ENCODE measurements around the gene GRM3. TPM values are rescaled to one million over a fixed set of nuclear protein-coding genes. Genes with fewer than 3 reads are reported as not detected.

The GRM3 gene
- polyA plus RNA-seq, 1 of the 3 experiments (the other 2 are of a cell fraction) = not detected

DNA sequence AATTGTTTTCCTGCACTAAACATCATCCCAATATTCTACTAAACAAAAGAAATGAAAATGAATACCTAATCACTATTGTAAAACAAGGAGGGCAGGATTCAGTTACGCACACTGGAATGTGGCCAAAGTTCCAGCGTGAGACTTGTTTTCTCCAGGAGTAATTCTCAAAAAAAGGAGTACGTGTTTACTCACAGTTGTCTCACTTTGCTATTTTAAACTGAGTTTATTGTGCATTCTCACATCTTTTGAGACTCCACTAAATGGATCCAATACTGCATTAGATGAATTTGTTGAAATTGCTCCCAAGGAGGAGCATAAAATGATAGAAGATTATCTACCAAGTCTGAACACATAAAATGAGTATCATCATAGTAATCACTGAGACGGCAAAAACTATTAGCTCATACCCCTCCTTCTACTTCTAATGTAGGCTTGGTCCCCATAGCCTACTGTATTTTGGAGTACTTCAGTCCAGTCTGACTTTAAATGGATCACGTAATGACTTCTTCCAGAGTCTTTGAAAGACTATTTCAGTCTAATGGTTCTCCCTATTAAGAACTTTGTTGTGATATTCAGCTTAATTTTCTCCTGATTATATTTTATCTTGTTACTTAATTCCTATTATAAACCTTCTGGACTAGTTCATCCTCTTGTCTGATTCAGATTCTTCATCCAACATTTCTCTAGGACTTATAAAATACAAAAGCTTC is 3.8 kb downstream of the GRM3 start:
- DNase-seq = no peak
- no peak overlapping the region for H3K4me3 ChIP-seq (ENCODE audit: low read depth in 2 of 2, low read length in 1 of 2)
- no peaks in the 10 kb centered on the region for H3K79me2 ChIP-seq (ENCODE audit: insufficient read depth)
- 49% methylated on average over 5 of the region's 5 CpGs for WGBS (ENCODE audit: low lambda C conversion rate)
- no peaks in the 10 kb centered on the region for H3K36me3 ChIP-seq (replicated peaks in 1 of 2; ENCODE audit: control insufficient read depth in 1 of 2, insufficient read depth in 2 of 2, low read length in 1 of 2)
- no peak for TF ChIP-seq RFX5 (IDR thresholded peaks at IDR 0.05; ENCODE audit: low read length)
- TF ChIP-seq MXI1 (IDR thresholded peaks at IDR 0.05; ENCODE audit: low read depth, low read length) = no peak
- no peak for TF ChIP-seq SMC3 (IDR thresholded peaks at IDR 0.05; ENCODE audit: low read depth, low read length)
- TF ChIP-seq, protein P1, sequence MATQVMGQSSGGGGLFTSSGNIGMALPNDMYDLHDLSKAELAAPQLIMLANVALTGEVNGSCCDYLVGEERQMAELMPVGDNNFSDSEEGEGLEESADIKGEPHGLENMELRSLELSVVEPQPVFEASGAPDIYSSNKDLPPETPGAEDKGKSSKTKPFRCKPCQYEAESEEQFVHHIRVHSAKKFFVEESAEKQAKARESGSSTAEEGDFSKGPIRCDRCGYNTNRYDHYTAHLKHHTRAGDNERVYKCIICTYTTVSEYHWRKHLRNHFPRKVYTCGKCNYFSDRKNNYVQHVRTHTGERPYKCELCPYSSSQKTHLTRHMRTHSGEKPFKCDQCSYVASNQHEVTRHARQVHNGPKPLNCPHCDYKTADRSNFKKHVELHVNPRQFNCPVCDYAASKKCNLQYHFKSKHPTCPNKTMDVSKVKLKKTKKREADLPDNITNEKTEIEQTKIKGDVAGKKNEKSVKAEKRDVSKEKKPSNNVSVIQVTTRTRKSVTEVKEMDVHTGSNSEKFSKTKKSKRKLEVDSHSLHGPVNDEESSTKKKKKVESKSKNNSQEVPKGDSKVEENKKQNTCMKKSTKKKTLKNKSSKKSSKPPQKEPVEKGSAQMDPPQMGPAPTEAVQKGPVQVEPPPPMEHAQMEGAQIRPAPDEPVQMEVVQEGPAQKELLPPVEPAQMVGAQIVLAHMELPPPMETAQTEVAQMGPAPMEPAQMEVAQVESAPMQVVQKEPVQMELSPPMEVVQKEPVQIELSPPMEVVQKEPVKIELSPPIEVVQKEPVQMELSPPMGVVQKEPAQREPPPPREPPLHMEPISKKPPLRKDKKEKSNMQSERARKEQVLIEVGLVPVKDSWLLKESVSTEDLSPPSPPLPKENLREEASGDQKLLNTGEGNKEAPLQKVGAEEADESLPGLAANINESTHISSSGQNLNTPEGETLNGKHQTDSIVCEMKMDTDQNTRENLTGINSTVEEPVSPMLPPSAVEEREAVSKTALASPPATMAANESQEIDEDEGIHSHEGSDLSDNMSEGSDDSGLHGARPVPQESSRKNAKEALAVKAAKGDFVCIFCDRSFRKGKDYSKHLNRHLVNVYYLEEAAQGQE (IDR thresholded peaks at IDR 0.05; ENCODE audit: low read depth, low read length) = no peak
- no peak for TF ChIP-seq USF1 (IDR thresholded peaks at IDR 0.05; ENCODE audit: borderline replicate concordance, low read depth)
- TF ChIP-seq, protein P2, sequence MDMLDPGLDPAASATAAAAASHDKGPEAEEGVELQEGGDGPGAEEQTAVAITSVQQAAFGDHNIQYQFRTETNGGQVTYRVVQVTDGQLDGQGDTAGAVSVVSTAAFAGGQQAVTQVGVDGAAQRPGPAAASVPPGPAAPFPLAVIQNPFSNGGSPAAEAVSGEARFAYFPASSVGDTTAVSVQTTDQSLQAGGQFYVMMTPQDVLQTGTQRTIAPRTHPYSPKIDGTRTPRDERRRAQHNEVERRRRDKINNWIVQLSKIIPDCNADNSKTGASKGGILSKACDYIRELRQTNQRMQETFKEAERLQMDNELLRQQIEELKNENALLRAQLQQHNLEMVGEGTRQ (IDR thresholded peaks at IDR 0.05; ENCODE audit: borderline replicate concordance, low read depth, low read length) = no peak
- CTCF ChIA-PET = interaction anchor here (0.5 to 1.4 kb wide), 3 partner anchors 12 to 136 kb away, joined by 3 to 4 read pairs (median 3); no protein-coding TSS in a partner anchor
- no peak overlapping the region for H2AFZ ChIP-seq (ENCODE audit: low read depth)
- no peaks in the 10 kb centered on the region for H4K20me1 ChIP-seq (ENCODE audit: insufficient read depth)
- H3K9me3 ChIP-seq = no peaks in the 10 kb centered on the region
- H3K9ac ChIP-seq = no peak overlapping the region
- H3F3A ChIP-seq (replicated peaks; ENCODE audit: insufficient read depth) = no peaks in the 10 kb centered on the region
- POLR2A ChIA-PET = no interaction called here
- no peaks in the 10 kb centered on the region for H3K9me2 ChIP-seq
- H3K27ac ChIP-seq (ENCODE audit: low read depth in 2 of 2, low read length in 1 of 2) = no peak overlapping the region
- H3K27me3 ChIP-seq (ENCODE audit: insufficient read depth) = peaks cover 26% of the 10 kb centered on the region
- no peak overlapping the region for H3K4me2 ChIP-seq
- peaks cover 0 to 19% of the 10 kb centered on the region in 2 experiments; a peak in 2 of 4 replicates for H3K4me1 ChIP-seq (ENCODE audit: control insufficient read depth in 1 of 2, insufficient read depth in 2 of 2, low read depth in 1 of 2, low read length in 1 of 2)

DNA sequence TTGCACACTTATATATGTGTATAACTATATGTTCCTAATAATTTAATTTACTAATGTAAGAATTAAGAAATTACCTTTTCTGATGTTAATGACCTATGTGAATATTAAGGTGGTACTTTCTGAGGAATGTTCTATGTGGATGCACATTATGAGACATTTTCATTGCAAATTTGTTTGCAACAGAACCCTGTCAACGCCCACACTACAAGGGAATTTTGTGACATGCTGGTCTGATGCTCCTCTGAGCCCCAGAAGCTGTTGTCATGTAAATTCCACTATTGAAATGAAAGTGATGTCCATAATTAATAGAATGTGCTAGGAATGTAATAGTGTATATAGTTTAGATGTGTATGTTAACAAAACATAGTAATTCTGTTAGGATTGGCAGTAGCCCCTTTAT is 4.5 kb downstream of the GRM3 start:
- H3K27me3 ChIP-seq (ENCODE audit: insufficient read depth) = peaks cover 23% of the 10 kb centered on the region
- no peak for DNase-seq
- CTCF ChIA-PET = no interaction called here

More for the DNA sequence above, 4.5 kb downstream of the GRM3 start:
- H2AFZ ChIP-seq (ENCODE audit: low read depth) = no peak overlapping the region
- peaks cover 0 to 19% of the 10 kb centered on the region in 2 experiments; a peak in 2 of 4 replicates for H3K4me1 ChIP-seq (ENCODE audit: control insufficient read depth in 1 of 2, insufficient read depth in 2 of 2, low read depth in 1 of 2, low read length in 1 of 2)
- H3F3A ChIP-seq (replicated peaks; ENCODE audit: insufficient read depth) = no peaks in the 10 kb centered on the region
- TF ChIP-seq YY1 (IDR thresholded peaks at IDR 0.05; ENCODE audit: low read depth) (no peak), NRF1 (IDR thresholded peaks at IDR 0.05; ENCODE audit: low read depth, low read length) (no peak), MAX (IDR thresholded peaks at IDR 0.05; ENCODE audit: low read depth) (no peak), TCF12 (IDR thresholded peaks at IDR 0.05) (no peak), JUND (IDR thresholded peaks at IDR 0.05) (no peak), TAF1 (IDR thresholded peaks at IDR 0.05; ENCODE audit: borderline replicate concordance, low read depth, low read length) (no peak), USF1 (IDR thresholded peaks at IDR 0.05; ENCODE audit: borderline replicate concordance, low read depth) (no peak), MEF2A (IDR thresholded peaks at IDR 0.05; ENCODE audit: borderline replicate concordance, low read depth) (no peak), FOSL2 (IDR thresholded peaks at IDR 0.05; ENCODE audit: borderline replicate concordance, low read depth) (no peak)
- TF ChIP-seq, protein P2 (IDR thresholded peaks at IDR 0.05; ENCODE audit: borderline replicate concordance, low read depth, low read length) = no peak
- no peaks in the 10 kb centered on the region for H3K9me2 ChIP-seq
- H3K36me3 ChIP-seq (replicated peaks in 1 of 2; ENCODE audit: control insufficient read depth in 1 of 2, insufficient read depth in 2 of 2, low read length in 1 of 2) = no peaks in the 10 kb centered on the region
- 0% methylated on average over 1 of the region's 1 CpG for WGBS (ENCODE audit: low lambda C conversion rate)
- no peak overlapping the region for H3K4me2 ChIP-seq
- no peaks in the 10 kb centered on the region for H3K9me3 ChIP-seq
- POLR2A ChIA-PET = no interaction called here
- H3K9ac ChIP-seq = no peak overlapping the region
- H3K4me3 ChIP-seq (ENCODE audit: low read depth in 2 of 2, low read length in 1 of 2) = no peak overlapping the region
- no peak overlapping the region for H3K27ac ChIP-seq (ENCODE audit: low read depth in 2 of 2, low read length in 1 of 2)
- H4K20me1 ChIP-seq (ENCODE audit: insufficient read depth) = no peaks in the 10 kb centered on the region
- H3K79me2 ChIP-seq (ENCODE audit: insufficient read depth) = no peaks in the 10 kb centered on the region

Measured in SK-N-SH (cell line).